Measurements from ENCODE around the gene FNDC3A. TPM values are rescaled to one million over a fixed set of nuclear protein-coding genes. Genes with fewer than 3 reads are reported as not detected.

Gene FNDC3A
- total and polyA plus RNA-seq, 4 donors, result 25.2 to 89.5 (median 32.1) TPM

DNA sequence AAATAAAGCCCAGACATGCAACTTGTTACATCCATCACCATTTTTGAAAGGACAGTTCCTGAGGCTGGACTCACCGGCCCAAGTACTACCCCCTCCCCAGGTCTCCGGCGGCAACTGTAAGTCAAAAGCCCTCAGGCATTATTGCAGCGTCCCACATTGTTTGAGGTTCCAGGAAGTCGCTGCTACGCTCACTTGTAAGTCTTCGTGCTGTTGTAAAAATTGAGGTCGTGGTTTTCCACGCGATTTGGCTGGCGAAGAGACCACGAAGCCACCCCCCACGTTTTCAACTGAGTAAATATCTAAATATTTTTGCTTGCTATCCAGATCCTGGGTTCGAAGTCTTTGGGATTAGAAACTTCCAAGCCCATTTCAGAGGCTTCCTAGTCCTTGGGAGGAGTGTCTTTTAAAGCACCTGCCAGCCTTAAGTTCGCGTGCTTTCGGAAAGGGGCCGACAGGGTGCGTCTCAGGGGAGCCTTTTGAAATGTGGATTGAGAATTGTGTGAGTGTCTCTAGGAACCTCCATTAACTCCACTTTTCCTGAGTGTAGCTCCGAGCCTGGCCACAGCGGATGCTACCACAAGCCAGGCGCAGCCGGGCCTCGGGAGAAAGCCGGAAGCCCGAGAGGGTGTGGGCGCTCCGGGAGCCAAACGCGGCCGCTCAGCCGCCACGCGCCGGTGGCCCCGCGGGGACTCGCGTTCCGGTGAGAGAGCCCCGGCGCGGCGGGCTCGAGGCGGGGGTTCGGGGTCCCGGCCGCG lies 434 bp upstream of the FNDC3A start:
- Histone ChIP-seq H3K27me3 (ENCODE audit: control insufficient read depth in 4 of 4, insufficient read depth in 4 of 4, low read length in 3 of 4) (no peaks in the 10 kb centered on the region), H3K9me3 (ENCODE audit: control insufficient read depth in 4 of 4, low read length in 3 of 4) (peaks cover 0 to 23% (median 5%) of the 10 kb centered on the region in 4 donors), H3K36me3 (ENCODE audit: control insufficient read depth in 4 of 4, insufficient read depth in 3 of 4, low read depth in 1 of 4, low read length in 3 of 4) (no peaks in the 10 kb centered on the region), H3K4me3 (ENCODE audit: low read depth in 1 of 3, low read length in 3 of 3) (peak overlapping the region; percentile 91 to 96 (median 93)), H3K27ac (ENCODE audit: low read depth in 1 of 2, low read length in 2 of 2) (peak overlapping the region; percentile 98 to 99), H3K9ac (ENCODE audit: low read depth in 1 of 2, low read length in 2 of 2) (peak overlapping the region; percentile 80 to 97), H3K4me1 (ENCODE audit: control insufficient read depth in 4 of 4, insufficient read depth in 4 of 4, low read length in 3 of 4) (peaks cover 0 to 15% (median 3%) of the 10 kb centered on the region in 4 donors)
- WGBS, result 1% methylated on average over 50 of the region's 50 CpGs
- peak; percentile 74 for DNase-seq (ENCODE audit: low spot score)
- TF ChIP-seq GABPA (IDR thresholded peaks at IDR 0.05 in 1 of 2, conservative IDR thresholded peaks at IDR 0.05 in 1 of 2), result no peak
- no peak for TF ChIP-seq FOXA1 (IDR thresholded peaks at IDR 0.05)
- TF ChIP-seq HNF4G (IDR thresholded peaks at IDR 0.05), result no peak
- TF ChIP-seq SP1 (IDR thresholded peaks at IDR 0.05), result peak; percentile 15
- TF ChIP-seq, protein P1, sequence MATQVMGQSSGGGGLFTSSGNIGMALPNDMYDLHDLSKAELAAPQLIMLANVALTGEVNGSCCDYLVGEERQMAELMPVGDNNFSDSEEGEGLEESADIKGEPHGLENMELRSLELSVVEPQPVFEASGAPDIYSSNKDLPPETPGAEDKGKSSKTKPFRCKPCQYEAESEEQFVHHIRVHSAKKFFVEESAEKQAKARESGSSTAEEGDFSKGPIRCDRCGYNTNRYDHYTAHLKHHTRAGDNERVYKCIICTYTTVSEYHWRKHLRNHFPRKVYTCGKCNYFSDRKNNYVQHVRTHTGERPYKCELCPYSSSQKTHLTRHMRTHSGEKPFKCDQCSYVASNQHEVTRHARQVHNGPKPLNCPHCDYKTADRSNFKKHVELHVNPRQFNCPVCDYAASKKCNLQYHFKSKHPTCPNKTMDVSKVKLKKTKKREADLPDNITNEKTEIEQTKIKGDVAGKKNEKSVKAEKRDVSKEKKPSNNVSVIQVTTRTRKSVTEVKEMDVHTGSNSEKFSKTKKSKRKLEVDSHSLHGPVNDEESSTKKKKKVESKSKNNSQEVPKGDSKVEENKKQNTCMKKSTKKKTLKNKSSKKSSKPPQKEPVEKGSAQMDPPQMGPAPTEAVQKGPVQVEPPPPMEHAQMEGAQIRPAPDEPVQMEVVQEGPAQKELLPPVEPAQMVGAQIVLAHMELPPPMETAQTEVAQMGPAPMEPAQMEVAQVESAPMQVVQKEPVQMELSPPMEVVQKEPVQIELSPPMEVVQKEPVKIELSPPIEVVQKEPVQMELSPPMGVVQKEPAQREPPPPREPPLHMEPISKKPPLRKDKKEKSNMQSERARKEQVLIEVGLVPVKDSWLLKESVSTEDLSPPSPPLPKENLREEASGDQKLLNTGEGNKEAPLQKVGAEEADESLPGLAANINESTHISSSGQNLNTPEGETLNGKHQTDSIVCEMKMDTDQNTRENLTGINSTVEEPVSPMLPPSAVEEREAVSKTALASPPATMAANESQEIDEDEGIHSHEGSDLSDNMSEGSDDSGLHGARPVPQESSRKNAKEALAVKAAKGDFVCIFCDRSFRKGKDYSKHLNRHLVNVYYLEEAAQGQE (IDR thresholded peaks at IDR 0.05), result no peak
- TF ChIP-seq, protein P2, sequence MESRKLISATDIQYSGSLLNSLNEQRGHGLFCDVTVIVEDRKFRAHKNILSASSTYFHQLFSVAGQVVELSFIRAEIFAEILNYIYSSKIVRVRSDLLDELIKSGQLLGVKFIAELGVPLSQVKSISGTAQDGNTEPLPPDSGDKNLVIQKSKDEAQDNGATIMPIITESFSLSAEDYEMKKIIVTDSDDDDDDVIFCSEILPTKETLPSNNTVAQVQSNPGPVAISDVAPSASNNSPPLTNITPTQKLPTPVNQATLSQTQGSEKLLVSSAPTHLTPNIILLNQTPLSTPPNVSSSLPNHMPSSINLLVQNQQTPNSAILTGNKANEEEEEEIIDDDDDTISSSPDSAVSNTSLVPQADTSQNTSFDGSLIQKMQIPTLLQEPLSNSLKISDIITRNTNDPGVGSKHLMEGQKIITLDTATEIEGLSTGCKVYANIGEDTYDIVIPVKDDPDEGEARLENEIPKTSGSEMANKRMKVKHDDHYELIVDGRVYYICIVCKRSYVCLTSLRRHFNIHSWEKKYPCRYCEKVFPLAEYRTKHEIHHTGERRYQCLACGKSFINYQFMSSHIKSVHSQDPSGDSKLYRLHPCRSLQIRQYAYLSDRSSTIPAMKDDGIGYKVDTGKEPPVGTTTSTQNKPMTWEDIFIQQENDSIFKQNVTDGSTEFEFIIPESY (IDR thresholded peaks at IDR 0.05), result no peak
- no peak for TF ChIP-seq RXRA (IDR thresholded peaks at IDR 0.05)
- no peak for TF ChIP-seq JUND (IDR thresholded peaks at IDR 0.05)
- TF ChIP-seq FOXA2 (IDR thresholded peaks at IDR 0.05), result no peak
- TF ChIP-seq YY1 (IDR thresholded peaks at IDR 0.05), result no peak
- TF ChIP-seq, protein P3, sequence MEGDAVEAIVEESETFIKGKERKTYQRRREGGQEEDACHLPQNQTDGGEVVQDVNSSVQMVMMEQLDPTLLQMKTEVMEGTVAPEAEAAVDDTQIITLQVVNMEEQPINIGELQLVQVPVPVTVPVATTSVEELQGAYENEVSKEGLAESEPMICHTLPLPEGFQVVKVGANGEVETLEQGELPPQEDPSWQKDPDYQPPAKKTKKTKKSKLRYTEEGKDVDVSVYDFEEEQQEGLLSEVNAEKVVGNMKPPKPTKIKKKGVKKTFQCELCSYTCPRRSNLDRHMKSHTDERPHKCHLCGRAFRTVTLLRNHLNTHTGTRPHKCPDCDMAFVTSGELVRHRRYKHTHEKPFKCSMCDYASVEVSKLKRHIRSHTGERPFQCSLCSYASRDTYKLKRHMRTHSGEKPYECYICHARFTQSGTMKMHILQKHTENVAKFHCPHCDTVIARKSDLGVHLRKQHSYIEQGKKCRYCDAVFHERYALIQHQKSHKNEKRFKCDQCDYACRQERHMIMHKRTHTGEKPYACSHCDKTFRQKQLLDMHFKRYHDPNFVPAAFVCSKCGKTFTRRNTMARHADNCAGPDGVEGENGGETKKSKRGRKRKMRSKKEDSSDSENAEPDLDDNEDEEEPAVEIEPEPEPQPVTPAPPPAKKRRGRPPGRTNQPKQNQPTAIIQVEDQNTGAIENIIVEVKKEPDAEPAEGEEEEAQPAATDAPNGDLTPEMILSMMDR (IDR thresholded peaks at IDR 0.05; ENCODE audit: low read depth, low read length, missing input control), result peak; percentile 5
- no peak for TF ChIP-seq HNF4A (conservative IDR thresholded peaks at IDR 0.05)
- TF ChIP-seq TAF1 (conservative IDR thresholded peaks at IDR 0.05), result peak; percentile 10
- TF ChIP-seq, protein P4, sequence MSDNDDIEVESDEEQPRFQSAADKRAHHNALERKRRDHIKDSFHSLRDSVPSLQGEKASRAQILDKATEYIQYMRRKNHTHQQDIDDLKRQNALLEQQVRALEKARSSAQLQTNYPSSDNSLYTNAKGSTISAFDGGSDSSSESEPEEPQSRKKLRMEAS (IDR thresholded peaks at IDR 0.05), result peak; percentile 7
- TF ChIP-seq EGR1 (IDR thresholded peaks at IDR 0.05; ENCODE audit: low read depth in 2 of 2), result no peak
- TF ChIP-seq RAD21 (IDR thresholded peaks at IDR 0.05), result peak in 1 of 2 donors; percentile 6
- TF ChIP-seq NR2F2 (IDR thresholded peaks at IDR 0.05), result no peak
